ENCODE data around the gene CHMP3. TPM values are rescaled to one million over a fixed set of nuclear protein-coding genes. Genes with fewer than 3 reads are reported as not detected.
"Not testable (repeated sequence)": the region's sequence is repeated elsewhere in the genome, so short reads cannot be mapped to it uniquely, and the experiment has no call there.

CHMP3 gene
- total and polyA plus RNA-seq, 2 donors (not counting 1 experiment from before 2014, with no cell fraction given): 17.5 to 72.5 TPM

DNA sequence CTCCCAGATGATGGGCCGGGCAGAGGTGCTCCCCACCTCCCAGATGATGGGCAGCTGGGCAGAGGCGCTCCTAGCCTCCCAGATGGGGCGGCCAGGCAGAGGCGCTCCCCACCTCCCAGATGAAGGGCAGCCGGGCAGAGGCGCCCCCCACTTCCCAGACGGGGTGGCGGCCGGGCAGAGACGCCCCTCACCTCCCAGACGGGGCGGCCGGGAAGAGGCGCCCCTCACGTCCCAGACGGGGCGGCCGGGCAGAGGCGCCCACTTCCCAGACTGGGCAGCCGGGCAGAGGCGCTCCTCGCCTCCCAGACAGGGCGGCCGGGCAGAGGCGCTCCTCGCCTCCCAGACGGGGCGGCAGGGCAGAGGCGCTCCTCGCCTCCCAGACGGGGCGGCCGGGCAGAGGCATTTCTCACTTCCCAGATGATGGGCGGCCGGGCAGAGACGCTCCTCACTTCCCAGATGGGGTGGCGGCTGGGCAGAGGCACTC is 14.3 kb downstream of the CHMP3 start:
- H3K9me3 Mint-ChIP-seq (ENCODE audit: insufficient read depth); CTCF ChIA-PET; H3K4me1 ChIP-seq (ENCODE audit: control insufficient read depth in 2 of 2, insufficient read depth in 2 of 2, low read length in 2 of 2); intact Hi-C loops (cut with micrococcal nuclease); H2AFZ ChIP-seq (ENCODE audit: insufficient read depth, low read depth, low read length, poor library complexity, severe bottlenecking); H3K27me3 ChIP-seq (replicated peaks in 1 of 4; ENCODE audit: control extremely low read depth in 1 of 4, control insufficient read depth in 3 of 4, insufficient read depth in 4 of 4, low read length in 3 of 4); H3K9ac ChIP-seq (ENCODE audit: low read length); H3K27me3 Mint-ChIP-seq; H3K4me2 ChIP-seq (replicated peaks; ENCODE audit: low read depth, low read length, poor library complexity, severe bottlenecking); H3K4me3 ChIP-seq (ENCODE audit: control extremely low read depth in 1 of 5, extremely low read depth in 1 of 5, insufficient read depth in 1 of 5, low read depth in 2 of 5, low read length in 4 of 5); H3K36me3 ChIP-seq (replicated peaks in 1 of 2; ENCODE audit: control extremely low read depth in 1 of 2, control insufficient read depth in 1 of 2, extremely low read depth in 1 of 2, insufficient read depth in 2 of 2, low read length in 1 of 2); H3K27ac Mint-ChIP-seq; H3K27ac ChIP-seq (ENCODE audit: low read length in 2 of 2); H3K4me3 Mint-ChIP-seq; DNase-seq; ATAC-seq (ENCODE audit: low read depth); POLR2A ChIA-PET: not testable (repeated sequence)
- H3K4me1 Mint-ChIP-seq: peaks cover 17% of the 10 kb centered on the region
- H3K9me3 ChIP-seq (ENCODE audit: control extremely low read depth in 1 of 3, control insufficient read depth in 2 of 3, insufficient read depth in 1 of 3, low read length in 2 of 3): peaks cover 0 to 34% (median 8%) of the 10 kb centered on the region in 3 donors
- peaks cover 29% of the 10 kb centered on the region for H4K20me1 ChIP-seq (ENCODE audit: control insufficient read depth, insufficient read depth, low read length, poor library complexity, severe bottlenecking)
- 96% methylated on average over 37 of the region's 37 CpGs for WGBS (ENCODE audit: insufficient coverage)
- peaks cover 49% of the 10 kb centered on the region for H3K79me2 ChIP-seq (ENCODE audit: control insufficient read depth, insufficient read depth, low read length)

DNA sequence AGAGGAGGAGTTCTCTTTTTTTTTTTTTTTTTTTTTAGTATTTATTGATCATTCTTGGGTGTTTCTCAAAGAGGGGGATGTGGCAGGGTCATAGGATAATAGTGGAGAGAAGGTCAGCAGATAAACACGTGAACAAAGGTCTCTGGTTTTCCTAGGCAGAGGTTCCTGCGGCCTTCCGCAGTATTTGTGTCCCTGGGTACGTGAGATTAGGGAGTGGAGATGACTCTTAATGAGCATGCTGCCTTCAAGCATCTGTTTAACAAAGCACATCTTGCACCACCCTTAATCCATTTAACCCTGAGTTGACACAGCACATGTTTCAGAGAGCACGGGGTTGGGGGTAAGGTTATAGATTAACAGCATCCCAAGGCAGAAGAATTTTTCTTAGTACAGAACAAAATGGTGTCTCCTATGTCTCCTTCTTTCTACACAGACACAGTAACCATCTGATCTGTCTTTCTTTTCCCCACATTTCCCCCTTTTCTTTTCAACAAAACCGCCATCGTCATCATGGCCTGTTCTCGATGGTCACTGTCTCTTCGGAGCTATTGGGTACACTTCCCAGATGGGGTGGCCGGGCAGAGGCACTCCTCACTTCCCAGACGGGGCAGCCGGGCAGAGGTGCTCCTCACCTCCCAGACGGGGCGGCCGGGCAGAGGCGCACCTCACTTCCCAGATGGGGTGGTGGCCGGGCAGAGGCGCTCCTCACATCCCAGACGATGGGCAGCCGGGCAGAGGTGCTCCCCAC is 14.9 kb downstream of the CHMP3 start:
- H3K27me3 Mint-ChIP-seq; H3K4me2 ChIP-seq (replicated peaks; ENCODE audit: low read depth, low read length, poor library complexity, severe bottlenecking); H3K4me3 ChIP-seq (ENCODE audit: control extremely low read depth in 1 of 5, extremely low read depth in 1 of 5, insufficient read depth in 1 of 5, low read depth in 2 of 5, low read length in 4 of 5); H3K27ac ChIP-seq (ENCODE audit: low read length in 2 of 2); H3K27me3 ChIP-seq (replicated peaks in 1 of 4; ENCODE audit: control extremely low read depth in 1 of 4, control insufficient read depth in 3 of 4, insufficient read depth in 4 of 4, low read length in 3 of 4); H3K27ac Mint-ChIP-seq; DNase-seq; H3K4me3 Mint-ChIP-seq; H2AFZ ChIP-seq (ENCODE audit: insufficient read depth, low read depth, low read length, poor library complexity, severe bottlenecking); H3K4me1 ChIP-seq (ENCODE audit: control insufficient read depth in 2 of 2, insufficient read depth in 2 of 2, low read length in 2 of 2); ATAC-seq (ENCODE audit: low read depth); POLR2A ChIA-PET; H3K9ac ChIP-seq (ENCODE audit: low read length); intact Hi-C loops (cut with micrococcal nuclease); CTCF ChIA-PET; H3K9me3 Mint-ChIP-seq (ENCODE audit: insufficient read depth); H3K36me3 ChIP-seq (replicated peaks in 1 of 2; ENCODE audit: control extremely low read depth in 1 of 2, control insufficient read depth in 1 of 2, extremely low read depth in 1 of 2, insufficient read depth in 2 of 2, low read length in 1 of 2): not testable (repeated sequence)
- WGBS (ENCODE audit: insufficient coverage): 99% methylated on average over 14 of the region's 20 CpGs
- peaks cover 16% of the 10 kb centered on the region for H3K4me1 Mint-ChIP-seq
- Histone ChIP-seq H3K9me3 (ENCODE audit: control extremely low read depth in 1 of 3, control insufficient read depth in 2 of 3, insufficient read depth in 1 of 3, low read length in 2 of 3) (peaks cover 0 to 34% (median 8%) of the 10 kb centered on the region in 3 donors), H4K20me1 (ENCODE audit: control insufficient read depth, insufficient read depth, low read length, poor library complexity, severe bottlenecking) (peaks cover 24% of the 10 kb centered on the region), H3K79me2 (ENCODE audit: control insufficient read depth, insufficient read depth, low read length) (peaks cover 48% of the 10 kb centered on the region)

DNA sequence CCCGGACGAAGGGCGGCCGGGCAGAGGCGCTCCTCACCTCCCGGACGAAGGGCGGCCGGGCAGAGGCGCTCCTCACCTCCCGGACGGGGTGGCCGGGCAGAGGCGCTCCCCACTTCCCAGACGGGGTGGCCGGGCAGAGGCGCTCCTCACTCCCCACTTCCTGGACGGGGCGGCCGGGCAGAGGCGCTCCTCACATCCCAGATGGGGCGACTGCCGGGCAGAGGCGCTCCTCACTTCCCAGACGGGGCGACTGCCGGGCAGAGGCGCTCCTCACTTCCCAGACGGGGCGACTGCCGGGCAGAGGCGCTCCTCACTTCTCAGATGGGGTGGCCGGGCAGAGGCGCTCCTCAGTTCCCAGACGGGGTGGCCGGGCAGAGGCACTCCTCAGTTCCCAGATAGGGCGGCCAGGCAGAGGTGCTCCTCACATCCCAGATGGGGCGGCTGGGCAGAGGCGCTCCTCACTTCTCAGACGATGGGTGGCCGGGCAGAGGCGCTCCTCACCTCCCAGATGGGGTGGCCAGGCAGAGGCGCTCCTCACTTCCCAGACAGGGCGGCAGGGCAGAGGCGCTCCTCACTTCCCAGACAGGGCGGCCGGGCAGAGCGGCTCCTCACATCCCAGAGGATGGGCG is 17.8 kb downstream of the CHMP3 start:
- H3K4me1 Mint-ChIP-seq; H4K20me1 ChIP-seq (ENCODE audit: control insufficient read depth, insufficient read depth, low read length, poor library complexity, severe bottlenecking); CTCF ChIA-PET; H3K27ac ChIP-seq (ENCODE audit: low read length in 2 of 2); H3K27ac Mint-ChIP-seq; H3K9me3 Mint-ChIP-seq (ENCODE audit: insufficient read depth); H3K36me3 ChIP-seq (replicated peaks in 1 of 2; ENCODE audit: control extremely low read depth in 1 of 2, control insufficient read depth in 1 of 2, extremely low read depth in 1 of 2, insufficient read depth in 2 of 2, low read length in 1 of 2); H2AFZ ChIP-seq (ENCODE audit: insufficient read depth, low read depth, low read length, poor library complexity, severe bottlenecking); H3K9ac ChIP-seq (ENCODE audit: low read length); POLR2A ChIA-PET; H3K4me2 ChIP-seq (replicated peaks; ENCODE audit: low read depth, low read length, poor library complexity, severe bottlenecking); H3K27me3 Mint-ChIP-seq; intact Hi-C loops (cut with micrococcal nuclease); DNase-seq; H3K4me3 Mint-ChIP-seq; H3K4me1 ChIP-seq (ENCODE audit: control insufficient read depth in 2 of 2, insufficient read depth in 2 of 2, low read length in 2 of 2); ATAC-seq (ENCODE audit: low read depth); H3K4me3 ChIP-seq (ENCODE audit: control extremely low read depth in 1 of 5, extremely low read depth in 1 of 5, insufficient read depth in 1 of 5, low read depth in 2 of 5, low read length in 4 of 5); H3K27me3 ChIP-seq (replicated peaks in 1 of 4; ENCODE audit: control extremely low read depth in 1 of 4, control insufficient read depth in 3 of 4, insufficient read depth in 4 of 4, low read length in 3 of 4): not testable (repeated sequence)
- 97% methylated on average over 36 of the region's 49 CpGs for WGBS (ENCODE audit: insufficient coverage)
- H3K9me3 ChIP-seq (ENCODE audit: control extremely low read depth in 1 of 3, control insufficient read depth in 2 of 3, insufficient read depth in 1 of 3, low read length in 2 of 3): peaks cover 0 to 34% (median 5%) of the 10 kb centered on the region in 3 donors
- peaks cover 21% of the 10 kb centered on the region for H3K79me2 ChIP-seq (ENCODE audit: control insufficient read depth, insufficient read depth, low read length)

All from B cell (primary cell).